Calu3 (cell line): ENCODE measurements around the gene NF1. TPM values are rescaled to one million over a fixed set of nuclear protein-coding genes. Genes with fewer than 3 reads are reported as not detected.
"Not testable (repeated sequence)": the region's sequence is repeated elsewhere in the genome, so short reads cannot be mapped to it uniquely, and the experiment has no call there.

ENCODE experiments used
- BruUV-seq: library from RNA; stranded (reverse); fragments of 400-500 nt; replicated peaks from 2 replicates; lab custom pipeline; 2021; lab: Mats Ljungman, UMichigan
- CTCF ChIA-PET: fragments of 300-600 bp; sonication (Branson Sonifier 250); formaldehyde crosslinking; loops from one replicate; lab custom pipeline; 2022; ENCODE audit warnings: antibody characterized with exemption; lab: Charles Lee
- DNase-seq: peaks from one replicate; pipeline ENCODE4 v3.0.0; 2022
- H3K27ac Mint-ChIP-seq: one replicate; pipeline ENCODE4 v1.8.0; 2022; ENCODE audit warnings: mixed read lengths; ENCODE audit not compliant: unreplicated experiment
- H3K27me3 Mint-ChIP-seq: one replicate; pipeline ENCODE4 v1.8.0; 2022; ENCODE audit warnings: mixed read lengths; ENCODE audit not compliant: unreplicated experiment
- H3K36me3 Mint-ChIP-seq: one replicate; pipeline ENCODE4 v1.8.0; 2022; ENCODE audit warnings: mild to moderate bottlenecking, moderate library complexity, mixed read lengths; ENCODE audit not compliant: insufficient read depth, unreplicated experiment
- H3K4me1 Mint-ChIP-seq: one replicate; pipeline ENCODE4 v1.8.0; 2022; ENCODE audit warnings: mild to moderate bottlenecking, low read depth, mixed read lengths; ENCODE audit not compliant: unreplicated experiment
- H3K4me3 Mint-ChIP-seq: one replicate; pipeline ENCODE4 v1.8.0; 2022; ENCODE audit warnings: mild to moderate bottlenecking, low read depth, moderate library complexity, mixed read lengths; ENCODE audit not compliant: unreplicated experiment
- H3K9me3 Mint-ChIP-seq: one replicate; pipeline ENCODE4 v1.8.0; 2022; ENCODE audit warnings: low read depth, mixed read lengths; ENCODE audit not compliant: unreplicated experiment
- CTCF ChIP-seq: fragments of 200-600 bp; IDR thresholded peaks from one replicate; pipeline ENCODE4 v1.8.0; 2022; ENCODE audit warnings: antibody characterized with exemption; ENCODE audit not compliant: unreplicated experiment
- intact Hi-C: fragments of 100-400 bp; cut with micrococcal nuclease; formaldehyde crosslinking; loops from one replicate; pipeline ENCODE4 v1.10.0; 2022; ENCODE audit not compliant: unreplicated experiment
- total RNA-seq: library from RNA; stranded (reverse); gene quantifications from 2 replicates; pipeline ENCODE4 v1.2.3, GENCODE V29; 2022

The NF1 gene
- total RNA-seq, 1 experiment from 2014 or later = 64.7 TPM

GRCh38 chr17:31156326-31156725 lies 61.5 kb downstream of the NF1 start:
- DNase-seq = no peak
- Mint-ChIP-seq H3K9me3 (no peaks in the 10 kb centered on the region), H3K4me1 (peaks cover 18% of the 10 kb centered on the region), H3K4me3 (no peak overlapping the region), H3K27ac (peak overlapping the region; percentile 45), H3K36me3 (no peaks in the 10 kb centered on the region), H3K27me3 (no peaks in the 10 kb centered on the region)
- intact Hi-C loops = no loop called here
- no TSS peak for BruUV-seq
- CTCF ChIA-PET = no interaction called here
- no peak for TF ChIP-seq CTCF

- DNase-seq, H3K4me3 Mint-ChIP-seq, H3K36me3 Mint-ChIP-seq, intact Hi-C loops, BruUV-seq, CTCF ChIA-PET, H3K27me3 Mint-ChIP-seq, H3K9me3 Mint-ChIP-seq: not testable (repeated sequence)
- H3K27ac Mint-ChIP-seq = peak overlapping the region; percentile 45
- H3K4me1 Mint-ChIP-seq = peaks cover 18% of the 10 kb centered on the region
Observed at GRCh38 chr17:31156864-31157263, 62.1 kb downstream of the NF1 start.

GRCh38 chr17:31158746-31159377 lies 64.1 kb downstream of the NF1 start:
- CTCF ChIA-PET = no interaction called here
- no TSS peak for BruUV-seq
- H3K9me3 Mint-ChIP-seq = no peaks in the 10 kb centered on the region
- no peak overlapping the region for H3K27ac Mint-ChIP-seq
- no peak for DNase-seq
- no peak for TF ChIP-seq CTCF
- no peaks in the 10 kb centered on the region for H3K27me3 Mint-ChIP-seq
- intact Hi-C loops = no loop called here
- H3K4me3 Mint-ChIP-seq = no peak overlapping the region
- peaks cover 6% of the 10 kb centered on the region for H3K36me3 Mint-ChIP-seq
- peaks cover 18% of the 10 kb centered on the region for H3K4me1 Mint-ChIP-seq

- no TSS peak for BruUV-seq
- intact Hi-C loops = no loop called here
- Mint-ChIP-seq H3K27me3 (no peaks in the 10 kb centered on the region), H3K4me3 (no peak overlapping the region), H3K36me3 (peaks cover 6% of the 10 kb centered on the region), H3K4me1 (no peaks in the 10 kb centered on the region), H3K9me3 (no peaks in the 10 kb centered on the region), H3K27ac (no peak overlapping the region)
- DNase-seq = no peak
- CTCF ChIA-PET = no interaction called here
- TF ChIP-seq CTCF = no peak
Observed at GRCh38 chr17:31163091-31163781, 68.5 kb downstream of the NF1 start.

GRCh38 chr17:31167111-31167510 lies 72.3 kb downstream of the NF1 start:
- Mint-ChIP-seq H3K9me3 (no peaks in the 10 kb centered on the region), H3K27ac (no peak overlapping the region), H3K27me3 (no peaks in the 10 kb centered on the region), H3K36me3 (peaks cover 6% of the 10 kb centered on the region), H3K4me3 (no peak overlapping the region), H3K4me1 (no peaks in the 10 kb centered on the region)
- BruUV-seq = no TSS peak
- intact Hi-C loops = no loop called here
- CTCF ChIA-PET = no interaction called here
- no peak for DNase-seq
- TF ChIP-seq CTCF = no peak
